ENCODE results near the gene SPOCK3.

The SPOCK3 gene

GRCh38 chr4:167119392-167119791, 114.9 kb downstream of the SPOCK3 start:
- no peak for TF ChIP-seq POLR2A (IDR thresholded peaks at IDR 0.05; ENCODE audit: low read length)
- no peak for TF ChIP-seq GATA1 (IDR thresholded peaks at IDR 0.05; ENCODE audit: low read depth, low read length)
- DNase-seq, result no peak

GRCh38 chr4:167117273-167117672, 117.0 kb downstream of the SPOCK3 start:
- TF ChIP-seq POLR2A (IDR thresholded peaks at IDR 0.05; ENCODE audit: low read length) (no peak), GATA1 (IDR thresholded peaks at IDR 0.05; ENCODE audit: low read depth, low read length) (no peak)
- DNase-seq, result no peak

DNA sequence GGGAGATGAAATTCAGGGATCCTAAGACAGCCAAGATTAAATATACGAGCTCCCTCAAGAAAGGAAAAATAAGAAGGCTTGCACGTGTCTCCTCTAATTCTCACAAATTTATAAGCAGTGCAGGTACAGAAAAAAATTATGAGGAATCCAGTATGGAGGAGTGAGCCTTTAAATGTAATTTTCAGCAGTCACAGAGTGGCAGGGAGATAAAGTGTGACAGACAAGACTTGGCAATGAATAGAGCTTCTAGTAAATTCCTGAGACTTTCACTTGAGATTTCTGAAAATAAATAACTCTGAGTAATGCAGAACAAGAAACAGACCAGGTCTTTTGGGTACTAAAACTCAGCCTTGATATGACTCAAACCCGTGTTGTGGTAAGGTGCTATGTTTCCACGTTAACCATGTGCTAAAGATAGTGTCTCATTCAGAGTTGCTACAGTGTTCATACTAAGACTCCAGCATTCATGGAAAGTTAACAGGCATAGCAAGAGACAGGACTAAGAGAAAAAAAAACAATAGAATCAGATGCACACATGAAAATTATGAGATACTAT, 119.8 kb downstream of the SPOCK3 start:
- no peak for TF ChIP-seq POLR2A (IDR thresholded peaks at IDR 0.05; ENCODE audit: low read length)
- TF ChIP-seq GATA1 (IDR thresholded peaks at IDR 0.05; ENCODE audit: low read depth, low read length), result no peak
- DNase-seq, result no peak

- DNase-seq, result no peak
- TF ChIP-seq GATA1 (IDR thresholded peaks at IDR 0.05; ENCODE audit: low read depth, low read length) (no peak), POLR2A (IDR thresholded peaks at IDR 0.05; ENCODE audit: low read length) (no peak)
These were observed 122.7 kb downstream of the SPOCK3 start for GRCh38 chr4:167111622-167112021.

DNA sequence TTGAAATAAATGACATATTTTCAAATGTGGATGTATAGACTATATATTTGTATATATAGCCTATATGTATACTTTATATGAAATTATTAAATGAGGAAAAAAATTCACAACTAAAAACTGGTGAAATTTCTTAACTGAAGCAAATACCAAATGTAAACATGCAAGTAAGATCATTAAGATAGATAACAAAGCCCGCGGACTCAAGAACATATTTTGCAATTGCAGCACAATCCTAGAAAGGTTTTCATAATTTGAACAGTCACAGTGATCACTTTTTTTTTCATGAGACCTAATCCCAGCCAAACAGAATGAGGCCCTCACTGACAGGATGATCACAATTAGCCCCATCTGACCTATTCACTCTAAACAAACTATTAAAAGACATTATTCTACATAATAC, 123.2 kb downstream of the SPOCK3 start:
- no peak for TF ChIP-seq GATA1 (IDR thresholded peaks at IDR 0.05; ENCODE audit: low read depth, low read length)
- TF ChIP-seq POLR2A (IDR thresholded peaks at IDR 0.05; ENCODE audit: low read length), result no peak
- DNase-seq, result no peak

DNA sequence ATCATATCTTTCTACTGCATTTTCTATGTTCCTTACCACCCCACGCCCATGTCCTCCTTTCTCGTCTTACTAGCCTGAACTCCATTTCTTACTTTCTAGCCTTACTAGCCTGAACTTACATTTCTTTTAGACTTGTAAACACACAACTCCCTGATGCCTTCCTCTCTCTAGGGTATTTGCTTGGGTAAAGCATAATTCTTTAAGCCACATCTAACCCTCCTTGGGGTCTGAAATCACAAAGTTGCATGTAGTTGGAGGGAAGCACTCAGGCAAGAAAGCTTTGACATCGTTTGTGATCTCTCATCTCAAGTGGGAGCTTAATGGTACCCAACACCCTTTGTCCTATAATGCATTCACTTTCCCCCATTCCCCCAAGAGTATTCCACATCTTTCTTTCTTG, 124.4 kb downstream of the SPOCK3 start:
- TF ChIP-seq GATA1 (IDR thresholded peaks at IDR 0.05; ENCODE audit: low read depth, low read length) (no peak), POLR2A (IDR thresholded peaks at IDR 0.05; ENCODE audit: low read length) (no peak)
- DNase-seq, result no peak

GRCh38 chr4:167105857-167106256, 128.4 kb downstream of the SPOCK3 start:
- TF ChIP-seq POLR2A (IDR thresholded peaks at IDR 0.05; ENCODE audit: low read length) (no peak), GATA1 (IDR thresholded peaks at IDR 0.05; ENCODE audit: low read depth, low read length) (no peak)
- DNase-seq, result no peak

DNA sequence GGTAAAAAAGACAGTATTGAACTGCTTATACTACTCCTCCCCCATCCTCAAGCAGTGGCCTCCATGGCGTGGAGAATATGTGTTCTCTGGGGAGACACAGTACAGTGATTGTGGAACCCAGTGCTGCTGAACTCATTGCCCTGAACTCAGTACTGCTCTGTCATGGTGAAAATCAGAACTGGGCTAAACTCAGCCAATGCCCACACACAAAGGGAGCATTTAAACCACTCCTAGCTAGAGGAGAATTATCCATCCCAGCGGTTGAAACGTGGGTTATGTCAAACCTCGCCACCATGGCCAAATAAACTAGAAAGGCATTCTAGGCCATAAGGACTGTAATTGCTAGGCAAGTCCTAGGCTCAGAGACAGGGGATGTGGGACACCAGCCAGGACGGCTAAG, 131.8 kb downstream of the SPOCK3 start:
- no peak for DNase-seq
- TF ChIP-seq POLR2A (IDR thresholded peaks at IDR 0.05; ENCODE audit: low read length), result no peak
- TF ChIP-seq GATA1 (IDR thresholded peaks at IDR 0.05; ENCODE audit: low read depth, low read length), result no peak

- no peak for DNase-seq
- TF ChIP-seq POLR2A (IDR thresholded peaks at IDR 0.05; ENCODE audit: low read length) (no peak), GATA1 (IDR thresholded peaks at IDR 0.05; ENCODE audit: low read depth, low read length) (no peak)
These were observed 133.3 kb downstream of the SPOCK3 start for GRCh38 chr4:167101035-167101434.

DNA sequence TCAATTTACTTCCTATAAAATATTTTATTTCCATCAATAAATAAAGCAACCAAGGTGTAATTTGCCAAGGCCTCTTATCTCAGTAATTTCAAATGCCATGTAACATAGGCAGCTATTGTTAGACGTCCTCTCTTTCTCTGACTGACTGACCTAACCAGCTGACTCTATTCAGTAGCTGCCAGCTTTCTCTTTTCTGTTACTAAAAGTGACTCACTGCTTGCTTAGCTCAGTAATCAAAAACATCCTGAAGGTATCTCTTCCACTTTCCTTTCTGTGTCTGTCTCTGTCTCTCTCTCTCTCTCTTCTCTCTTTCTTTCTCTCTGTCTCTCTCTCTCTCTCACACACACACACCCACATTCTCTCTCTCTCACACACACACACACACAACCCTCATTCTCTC, 134.2 kb downstream of the SPOCK3 start:
- TF ChIP-seq POLR2A (IDR thresholded peaks at IDR 0.05; ENCODE audit: low read length), result no peak
- TF ChIP-seq GATA1 (IDR thresholded peaks at IDR 0.05; ENCODE audit: low read depth, low read length), result no peak
- no peak for DNase-seq

- TF ChIP-seq GATA1 (IDR thresholded peaks at IDR 0.05; ENCODE audit: low read depth, low read length) (no peak), POLR2A (IDR thresholded peaks at IDR 0.05; ENCODE audit: low read length) (no peak)
- no peak for DNase-seq
These were observed 146.2 kb downstream of the SPOCK3 start for GRCh38 chr4:167088115-167088514.

- no peak for TF ChIP-seq POLR2A (IDR thresholded peaks at IDR 0.05; ENCODE audit: low read length)
- no peak for TF ChIP-seq GATA1 (IDR thresholded peaks at IDR 0.05; ENCODE audit: low read depth, low read length)
- no peak for DNase-seq
These were observed 150.0 kb downstream of the SPOCK3 start for GRCh38 chr4:167084321-167084720.

GRCh38 chr4:167079762-167080161, 154.5 kb downstream of the SPOCK3 start:
- DNase-seq, result no peak
- no peak for TF ChIP-seq GATA1 (IDR thresholded peaks at IDR 0.05; ENCODE audit: low read depth, low read length)
- no peak for TF ChIP-seq POLR2A (IDR thresholded peaks at IDR 0.05; ENCODE audit: low read length)

- TF ChIP-seq GATA1 (IDR thresholded peaks at IDR 0.05; ENCODE audit: low read depth, low read length) (no peak), POLR2A (IDR thresholded peaks at IDR 0.05; ENCODE audit: low read length) (no peak)
- no peak for DNase-seq
These were observed 181.6 kb downstream of the SPOCK3 start for GRCh38 chr4:167052631-167053091.

GRCh38 chr4:167049257-167049656, 185.0 kb downstream of the SPOCK3 start:
- no peak for DNase-seq
- no peak for TF ChIP-seq POLR2A (IDR thresholded peaks at IDR 0.05; ENCODE audit: low read length)
- TF ChIP-seq GATA1 (IDR thresholded peaks at IDR 0.05; ENCODE audit: low read depth, low read length), result no peak

GRCh38 chr4:167041524-167041923, 192.8 kb downstream of the SPOCK3 start:
- DNase-seq, result no peak
- TF ChIP-seq POLR2A (IDR thresholded peaks at IDR 0.05; ENCODE audit: low read length) (no peak), GATA1 (IDR thresholded peaks at IDR 0.05; ENCODE audit: low read depth, low read length) (no peak)
